Activated CD4-positive, alpha-beta T cell treated with anti-CD3 and anti-CD28 coated beads for 24 hours (primary cell): ENCODE data around the gene STAT3.
"Not testable (repeated sequence)": the region's sequence is repeated elsewhere in the genome, so short reads cannot be mapped to it uniquely, and the experiment has no call there.

ENCODE experiments used
- DNase-seq, 2 donors: peaks; one replicate each; pipeline ENCODE4 v3.0.0-alpha.2; 2020; ENCODE audit warnings: low read depth in 2 of 2

The STAT3 gene

GRCh38 chr17:42388381-42389134 lies at the start of gene STAT3:
Gene STAT3, minus strand, starts transcription at chr17:42388442. Its CDS starts 39,926 bp downstream, at chr17:42348516.
- DNase-seq, result peak; percentile 100

GRCh38 chr17:42436391-42436790 lies 48.1 kb upstream of the STAT3 start:
- no peak for DNase-seq

GRCh38 chr17:42431758-42432161 lies 43.5 kb upstream of the STAT3 start:
- no peak for DNase-seq

- DNase-seq, result no peak
These were observed 41.6 kb upstream of the STAT3 start for GRCh38 chr17:42429726-42430447.

GRCh38 chr17:42428141-42428944 lies 40.1 kb upstream of the STAT3 start:
- DNase-seq, result no peak

GRCh38 chr17:42424991-42425610 lies 36.9 kb upstream of the STAT3 start:
- DNase-seq, result no peak

GRCh38 chr17:42423766-42424165 lies 35.5 kb upstream of the STAT3 start:
- no peak for DNase-seq

GRCh38 chr17:42422958-42423712 lies 34.9 kb upstream of the STAT3 start, which contains the start of gene CAVIN1:
Gene CAVIN1, minus strand, starts transcription at chr17:42423256. Its CDS starts 159 bp downstream, at chr17:42423097.
- DNase-seq, result peak in 1 of 2 donors; percentile 35

GRCh38 chr17:42422412-42422957 lies 34.2 kb upstream of the STAT3 start:
- no peak for DNase-seq

- DNase-seq, result no peak
These were observed 33.5 kb upstream of the STAT3 start for GRCh38 chr17:42421507-42422338.

GRCh38 chr17:42421136-42421506 lies 32.9 kb upstream of the STAT3 start:
- DNase-seq, result no peak

- not testable (repeated sequence) for DNase-seq
These were observed 29.7 kb upstream of the STAT3 start for GRCh38 chr17:42417981-42418380.

- peak; percentile 43 to 44 for DNase-seq
These were observed 26.6 kb upstream of the STAT3 start for GRCh38 chr17:42414704-42415409.

- DNase-seq, result no peak
These were observed 25.3 kb upstream of the STAT3 start for GRCh38 chr17:42413464-42414040.

- no peak for DNase-seq
These were observed 23.9 kb upstream of the STAT3 start for GRCh38 chr17:42411905-42412679.

- no peak for DNase-seq
These were observed 23.1 kb upstream of the STAT3 start for GRCh38 chr17:42411361-42411760.

GRCh38 chr17:42410319-42410685 lies 22.1 kb upstream of the STAT3 start:
- no peak for DNase-seq
